GM12878 (cell line): Measurements from ENCODE around the gene MICALL1. TPM values are rescaled to one million over a fixed set of nuclear protein-coding genes. Genes with fewer than 3 reads are reported as not detected.
A peak's percentile ranks its signal among the peaks of the same experiment; 100 is the strongest.

ENCODE experiments used
- ATAC-seq: fragments of 200-7000 bp; cut with Tn5 transposase; 3 replicates; pipeline ENCODE4 v1.9.1; 2020; ENCODE audit warnings: mild to moderate bottlenecking, moderate library complexity
- BruUV-seq: library from RNA; stranded (reverse); fragments of 400-500 nt; replicated peaks from 2 replicates; lab custom pipeline; 2021; lab: Mats Ljungman, UMichigan
- CTCF ChIA-PET: fragments of 300-600 bp; sonication (Branson Sonifier 250); formaldehyde crosslinking; extraction: SDS; loops from one replicate; lab custom pipeline; 2021; ENCODE audit warnings: inconsistent platforms; lab: Yijun Ruan, JAX
- POLR2A ChIA-PET: fragments of 350-600 bp; formaldehyde crosslinking; extraction: SDS; loops from one replicate; lab custom pipeline; 2021; ENCODE audit warnings: inconsistent platforms; lab: Charles Lee
- RAD21 ChIA-PET: fragments of 300-600 bp; sonication (Branson Sonifier 250); formaldehyde crosslinking; loops from one replicate; lab custom pipeline; 2023; ENCODE audit warnings: antibody characterized with exemption; ENCODE audit not compliant: unreplicated experiment; lab: Charles Lee
- SMC1A ChIA-PET: fragments of 300-600 bp; sonication (Branson Sonifier 250); formaldehyde crosslinking; loops from one replicate; lab custom pipeline; 2023; ENCODE audit not compliant: unreplicated experiment, uncharacterized antibody; lab: Charles Lee
- DNase-seq: peaks from one replicate; pipeline ENCODE4 v3.0.0-alpha.2; 2011; ENCODE audit warnings: low read depth, low spot score
- FAIRE-seq: peaks from 3 replicates; lab custom pipeline; 2011; peaks lifted over from hg19 to GRCh38; lab: Jason Lieb, UNC
- H2AFZ ChIP-seq: 2 replicates; pipeline ENCODE4 v1.6.0; 2011; ENCODE audit warnings: low read depth, low read length, control low read depth; ENCODE audit not compliant: control insufficient read depth
- H3K27ac ChIP-seq: 2 replicates; pipeline ENCODE4 v1.5.1; 2011; ENCODE audit warnings: control low read depth; ENCODE audit not compliant: control insufficient read depth, insufficient read depth
- H3K27me3 ChIP-seq, 2 experiments: replicated peaks in 1 of 2; 2 replicates each; pipeline versions ENCODE4 v1.6.0 to v1.6.1; 2011; ENCODE audit warnings: low read length in 1 of 2; ENCODE audit not compliant: control insufficient read depth in 2 of 2, insufficient read depth in 2 of 2
- H3K36me3 ChIP-seq, 2 experiments: 2 replicates each; pipeline ENCODE4 v1.5.1; 2011; ENCODE audit warnings: low read length in 1 of 2; ENCODE audit not compliant: control insufficient read depth in 2 of 2, insufficient read depth in 2 of 2
- H3K4me1 ChIP-seq: 2 replicates; pipeline ENCODE4 v1.6.1; 2011; ENCODE audit warnings: mild to moderate bottlenecking, low read length, moderate library complexity, mixed read lengths; ENCODE audit not compliant: control insufficient read depth, insufficient read depth
- H3K4me2 ChIP-seq: 2 replicates; pipeline ENCODE4 v1.6.0; 2011; ENCODE audit warnings: control low read depth; ENCODE audit not compliant: control insufficient read depth, insufficient read depth
- H3K4me3 ChIP-seq: fragments of 200-600 bp; sonication (generic); 2 replicates; pipeline ENCODE4 v1.5.1; 2016
- H3K79me2 ChIP-seq: 2 replicates; pipeline ENCODE4 v1.6.0; 2011; ENCODE audit warnings: low read length; ENCODE audit not compliant: control insufficient read depth, insufficient read depth
- H3K9ac ChIP-seq: 2 replicates; pipeline ENCODE4 v1.8.0; 2011; ENCODE audit warnings: low read length, control low read depth, mixed read lengths; ENCODE audit not compliant: control insufficient read depth, insufficient read depth
- H3K9me3 ChIP-seq: replicated peaks from 3 replicates; pipeline ENCODE4 v1.5.1; 2011; ENCODE audit warnings: mild to moderate bottlenecking, low read length; ENCODE audit not compliant: control insufficient read depth, insufficient read depth
- H4K20me1 ChIP-seq: 2 replicates; pipeline ENCODE4 v1.6.0; 2011; ENCODE audit not compliant: control insufficient read depth, insufficient read depth
- BCL3 ChIP-seq: IDR thresholded peaks from 2 replicates; pipeline ENCODE4 v1.6.1; 2011; ENCODE audit warnings: borderline replicate concordance, low read depth, mild to moderate bottlenecking, moderate library complexity, low read length; ENCODE audit not compliant: insufficient read depth, poor library complexity, severe bottlenecking
- CUX1 ChIP-seq: IDR thresholded peaks from 2 replicates; pipeline ENCODE4 v1.6.1; 2012; ENCODE audit warnings: improper control_type of control experiment, low read depth, low read length; ENCODE audit not compliant: insufficient replicate concordance
- EZH2 ChIP-seq: IDR thresholded peaks from 2 replicates; pipeline ENCODE4 v1.6.1; 2012; ENCODE audit warnings: low read depth, mild to moderate bottlenecking, control low read depth, inconsistent platforms, low read length, borderline replicate concordance; ENCODE audit not compliant: control insufficient read depth
- FOS ChIP-seq: IDR thresholded peaks from 3 replicates; pipeline ENCODE4 v1.6.1; 2011; ENCODE audit warnings: borderline replicate concordance; ENCODE audit not compliant: insufficient read length; ENCODE audit errors: extremely low read depth
- FOXK2 ChIP-seq: fragments of 450-650 bp; IDR thresholded peaks from 2 replicates; pipeline ENCODE4 v1.6.1; 2017; ENCODE audit warnings: mild to moderate bottlenecking, moderate library complexity
- MLLT1 ChIP-seq: fragments of 450-650 bp; IDR thresholded peaks from 2 replicates; pipeline ENCODE4 v1.6.1; 2016; ENCODE audit warnings: mild to moderate bottlenecking
- MYB ChIP-seq: fragments of 150-350 bp; IDR thresholded peaks from 2 replicates; pipeline ENCODE4 v1.6.1; 2014; ENCODE audit warnings: mild to moderate bottlenecking, low read depth, low read length, borderline replicate concordance
- MYC ChIP-seq: IDR thresholded peaks from 2 replicates; pipeline ENCODE4 v1.6.1; 2011; ENCODE audit warnings: mild to moderate bottlenecking, low read length, moderate library complexity, inconsistent platforms; ENCODE audit not compliant: insufficient read depth, insufficient replicate concordance, insufficient read length, severe bottlenecking
- SREBF1 ChIP-seq: IDR thresholded peaks from 2 replicates; pipeline ENCODE4 v1.6.1; 2012; ENCODE audit warnings: mild to moderate bottlenecking, low read length
- ZBED1 ChIP-seq: IDR thresholded peaks from 2 replicates; pipeline ENCODE4 v1.6.1; 2016; ENCODE audit warnings: borderline replicate concordance
- ZSCAN29 ChIP-seq: fragments of 450-650 bp; IDR thresholded peaks from 2 replicates; pipeline ENCODE4 v1.6.1; 2017; ENCODE audit warnings: mild to moderate bottlenecking, moderate library complexity
- WGBS: methylation state at CpG from one replicate; pipeline ENCODE4 v1.1.6; 2016; ENCODE audit warnings: low lambda C conversion rate; ENCODE audit not compliant: insufficient replicate concordance, insufficient coverage; ENCODE audit errors: missing lambda C conversion rate; 5-methylcytosine and 5-hydroxymethylcytosine counted together
- in situ Hi-C: fragments of 300-500 bp; cut with MboI; formaldehyde crosslinking; loops from 9 replicates; pipeline ENCODE4 v1.14.3; 2018; ENCODE audit warnings: mixed read lengths
- intact Hi-C: fragments of 100-400 bp; cut with micrococcal nuclease; formaldehyde crosslinking; loops from one replicate; pipeline ENCODE4 v1.14.2; 2022; ENCODE audit not compliant: unreplicated experiment
- polyA plus RNA-seq, 11 experiments: library from polyadenylated mRNA; depleted of rRNA in 4 of 11; unstranded in 6 of 11; stranded (reverse) in 5 of 11; fragments of >200 nt; fragmentation: Nextera tagmentation in 4 of 11; fragmentation: Illumina TruSeq in 1 of 11; extraction: Ambion mirVana in 4 of 11; extraction: Trizol in 1 of 11; gene quantifications; 1 replicate in 1 of 11; 2 replicates in 10 of 11; pipeline versions ENCODE4 v1.2.1 to v1.2.3, GENCODE V29; 2011 to 2016; ENCODE audit warnings: inconsistent platforms in 2 of 11, missing spikeins in 2 of 11, low read depth in 1 of 11
- total RNA-seq, 4 experiments: library from RNA; depleted of rRNA in 3 of 4; stranded (reverse); fragments of >200 nt in 3 of 4; fragmentation: Illumina TruSeq in 1 of 4; extraction: Trizol in 1 of 4; gene quantifications; 2 replicates each; pipeline versions ENCODE4 v1.2.1 to v1.2.3, GENCODE V29; 2013 to 2021

The MICALL1 gene
- total and polyA plus RNA-seq, 10 of the 15 experiments (the other 5 are each of a cell fraction or from before 2014, with no cell fraction given): 0.72 to 30.7 (median 7.8) TPM

GRCh38 chr22:37953437-37954179 lies 47.5 kb downstream of the MICALL1 start, which contains the start of the genes C22orf23 and POLR2F (continued):
- TF ChIP-seq CUX1 (no peak), SREBF1 (no peak)

GRCh38 chr22:37954686-37955085 lies 48.6 kb downstream of the MICALL1 start:
- peaks cover 4% of the 10 kb centered on the region; the same call in 1 of the 2 replicates for H3K4me1 ChIP-seq
- ChIA-PET CTCF (interaction anchor here (0.6 to 4.8 kb wide), 12 partner anchors 8 to 1456 kb away, joined by 3 to 42 read pairs (median 3); partner anchors contain the start of genes GALR3 and MICALL1), SMC1A (interaction anchor here (1.2 to 2.7 kb wide), 2 partner anchors 11 to 147 kb away, joined by 3 to 15 read pairs; partner anchors contain the start of gene GCAT), RAD21 (interaction anchor here (0.7 to 2.5 kb wide), 3 partner anchors 20 to 346 kb away, joined by 3 to 7 read pairs (median 3); no protein-coding TSS in a partner anchor), POLR2A (interaction anchor here (0.6 to 1.1 kb wide), 4 partner anchors 9 to 296 kb away, joined by 4 read pairs; no protein-coding TSS in a partner anchor)
- intact Hi-C loops (no loop called here), in situ Hi-C loops (no loop called here)
- WGBS: 78% methylated on average over 4 of the region's 4 CpGs
- H4K20me1 ChIP-seq: no peaks in the 10 kb centered on the region
- no peaks in the 10 kb centered on the region for H3K9me3 ChIP-seq
- ATAC-seq (no peak), FAIRE-seq (no peak), DNase-seq (no peak)
- 0 out of 4 replicates have a peak, but pooled peaks cover 0 to 1% of the 10 kb centered on the region in 2 experiments for H3K27me3 ChIP-seq
- peak overlapping the region; percentile 33; the same call in 1 of the 2 replicates for H3K9ac ChIP-seq
- peak overlapping the region; percentile 78 for H3K4me2 ChIP-seq
- H3K4me3 ChIP-seq: peak overlapping the region; percentile 89
- H3K79me2 ChIP-seq: peaks cover 15% of the 10 kb centered on the region
- BruUV-seq: no TSS peak
- no peak overlapping the region for H2AFZ ChIP-seq
- H3K27ac ChIP-seq: no peak overlapping the region
- H3K36me3 ChIP-seq: peaks cover 6 to 20% of the 10 kb centered on the region in 2 experiments
- TF ChIP-seq EZH2 (no peak), FOS (no peak), ZSCAN29 (no peak), MYB (no peak), BCL3 (no peak), MYC (no peak), FOXK2 (no peak), MLLT1 (no peak), ZBED1 (no peak)
